Jurkat, Clone E6-1 (cell line): ENCODE measurements around the gene RNPEP.
"Not testable (repeated sequence)": the region's sequence is repeated elsewhere in the genome, so short reads cannot be mapped to it uniquely, and the experiment has no call there.

Experiments used
- DNase-seq: peaks from one replicate; pipeline ENCODE4 v3.0.0-alpha.2; 2011; ENCODE audit warnings: low read depth, low spot score
- H3K4me3 ChIP-seq: 2 replicates; pipeline ENCODE4 v1.5.1; 2011; ENCODE audit warnings: mild to moderate bottlenecking, low read length, control low read depth, moderate library complexity

Gene RNPEP

GRCh38 chr1:202007805-202008489 is 25.5 kb downstream of the RNPEP start:
- DNase-seq, result no peak
- no peak overlapping the region for H3K4me3 ChIP-seq

DNA sequence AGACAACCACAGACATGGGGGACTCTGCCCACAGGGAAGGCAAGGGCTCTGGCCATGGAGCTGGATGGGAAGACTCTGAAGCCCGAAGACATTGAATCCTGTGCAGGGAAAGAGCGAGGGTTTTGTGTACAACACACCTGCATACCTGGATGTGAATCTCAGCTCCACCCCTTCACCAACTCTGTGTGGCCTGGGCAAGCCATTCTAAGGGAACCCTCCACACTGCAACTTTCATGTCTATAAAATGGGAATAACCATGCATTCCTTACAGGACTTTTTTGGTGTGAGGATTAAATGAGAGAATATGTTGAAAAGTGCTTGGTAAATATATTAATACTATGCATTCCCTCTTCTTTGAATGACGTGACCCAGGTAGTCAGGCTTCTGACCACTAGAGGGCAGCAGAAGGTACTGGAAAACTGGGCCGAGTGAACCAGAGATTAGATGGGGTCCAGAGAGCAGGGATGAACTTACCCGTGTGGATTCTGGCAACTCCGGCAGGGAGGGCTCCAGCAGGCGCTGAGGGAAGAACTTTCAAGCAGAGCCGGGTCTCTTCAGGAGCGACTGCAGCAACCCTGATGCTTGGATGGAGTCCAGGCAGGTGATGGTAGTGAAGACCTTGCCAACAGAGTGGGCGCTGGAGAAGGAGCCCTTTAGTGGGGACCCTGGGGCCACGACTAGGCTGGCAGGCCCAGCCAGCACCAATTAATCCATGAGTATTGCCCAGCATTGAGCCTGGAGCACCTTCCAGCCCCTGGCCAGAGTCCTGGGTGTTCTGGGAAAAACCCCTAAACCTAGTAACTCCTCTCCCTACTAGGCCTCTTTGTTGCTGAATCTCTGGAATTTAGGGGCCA is 27.1 kb downstream of the RNPEP start:
- peak; percentile 25 for DNase-seq
- H3K4me3 ChIP-seq, result no peak overlapping the region

DNA sequence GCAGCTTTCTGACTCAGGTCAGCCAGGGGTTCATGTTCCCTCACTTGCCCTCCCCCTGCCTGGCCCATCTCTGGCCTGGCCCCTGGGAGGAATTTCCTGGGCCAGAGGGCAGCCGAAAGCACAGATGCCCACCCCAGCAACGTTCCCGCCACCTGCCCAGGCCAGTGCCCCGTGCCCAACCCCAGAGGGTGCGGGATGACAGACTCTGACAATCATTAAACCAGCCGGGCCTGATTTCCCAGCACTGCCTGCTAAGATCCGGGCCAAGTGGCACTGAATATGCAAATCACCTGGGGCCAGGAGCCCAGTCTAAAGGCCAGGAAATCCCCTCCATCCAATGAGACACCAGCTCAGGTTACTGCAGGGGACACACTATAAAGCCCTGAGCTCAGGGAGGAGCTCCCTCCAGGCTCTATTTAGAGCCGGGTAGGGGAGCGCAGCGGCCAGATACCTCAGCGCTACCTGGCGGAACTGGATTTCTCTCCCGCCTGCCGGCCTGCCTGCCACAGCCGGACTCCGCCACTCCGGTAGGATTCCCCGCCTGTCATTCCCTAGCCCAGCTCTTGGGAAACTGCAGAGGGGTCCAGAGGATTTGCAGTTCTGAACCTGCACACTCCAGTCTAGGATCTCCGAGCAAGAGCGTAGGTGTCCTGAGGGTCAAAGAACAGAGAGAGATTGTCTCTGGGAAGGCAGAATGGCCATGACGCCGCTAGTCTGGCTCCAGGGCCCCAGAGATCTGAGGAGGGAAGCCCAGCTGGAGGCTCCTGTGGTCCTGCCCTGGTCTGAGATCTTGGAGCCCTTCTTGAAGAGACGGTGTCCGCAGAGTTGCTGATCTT is 27.9 kb downstream of the RNPEP start, which contains the start of gene ELF3:
TSS of gene ELF3 (plus strand) at position 408 of the 836 bp plus-strand sequence. CDS start 550 bp downstream, outside the sequence.
- no peak within 1 kb of the TSS for H3K4me3 ChIP-seq
- DNase-seq, result no peak

GRCh38 chr1:202011994-202012393 is 29.5 kb downstream of the RNPEP start:
- DNase-seq, result no peak
- no peak overlapping the region for H3K4me3 ChIP-seq

DNA sequence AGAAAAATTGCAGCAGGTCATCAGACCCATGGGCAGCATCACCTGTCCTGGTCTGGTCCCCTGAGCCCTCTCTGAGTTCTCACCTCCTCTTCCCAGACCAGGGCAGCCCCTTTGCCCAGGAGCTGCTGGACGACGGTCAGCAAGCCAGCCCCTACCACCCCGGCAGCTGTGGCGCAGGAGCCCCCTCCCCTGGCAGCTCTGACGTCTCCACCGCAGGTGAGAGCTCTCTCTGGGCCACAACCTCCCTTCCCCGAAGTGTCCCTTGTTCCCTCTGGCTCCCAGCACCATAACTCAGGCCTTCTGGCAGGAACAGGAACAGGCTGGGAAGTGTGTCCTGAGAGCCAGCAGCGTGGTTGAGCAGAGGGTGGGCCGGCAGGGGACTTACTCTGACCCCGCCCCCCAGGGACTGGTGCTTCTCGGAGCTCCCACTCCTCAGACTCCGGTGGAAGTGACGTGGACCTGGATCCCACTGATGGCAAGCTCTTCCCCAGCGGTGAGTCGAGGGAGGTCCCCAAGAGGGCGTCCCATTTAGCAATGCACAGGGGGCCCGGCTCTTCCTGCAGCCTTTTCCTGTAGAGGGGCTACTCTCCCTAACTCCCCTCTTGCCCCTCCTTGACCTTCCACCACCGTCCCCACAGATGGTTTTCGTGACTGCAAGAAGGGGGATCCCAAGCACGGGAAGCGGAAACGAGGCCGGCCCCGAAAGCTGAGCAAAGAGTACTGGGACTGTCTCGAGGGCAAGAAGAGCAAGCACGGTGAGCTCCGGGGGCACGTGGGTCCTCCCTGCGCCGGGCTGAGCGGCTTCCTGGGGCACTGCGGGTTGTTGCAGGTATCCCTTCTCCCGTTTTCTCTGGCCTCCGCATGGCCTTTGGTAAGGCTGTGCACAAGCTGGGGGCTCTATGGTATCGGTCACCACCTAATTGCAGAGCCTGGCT is 30.4 kb downstream of the RNPEP start:
- no peak overlapping the region for H3K4me3 ChIP-seq
- no peak for DNase-seq

DNA sequence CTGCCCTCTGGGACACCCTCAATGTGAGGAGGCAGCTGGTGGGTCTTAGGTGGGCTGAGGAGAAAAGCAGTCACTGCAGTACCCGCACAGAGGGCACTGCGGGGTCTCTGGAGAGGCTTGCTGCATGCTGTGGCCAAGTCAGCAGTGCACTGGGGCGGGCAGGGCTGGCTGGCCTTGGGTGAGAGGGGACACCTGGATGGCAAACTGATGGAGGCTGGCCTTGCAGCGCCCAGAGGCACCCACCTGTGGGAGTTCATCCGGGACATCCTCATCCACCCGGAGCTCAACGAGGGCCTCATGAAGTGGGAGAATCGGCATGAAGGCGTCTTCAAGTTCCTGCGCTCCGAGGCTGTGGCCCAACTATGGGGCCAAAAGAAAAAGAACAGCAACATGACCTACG is 31.2 kb downstream of the RNPEP start:
- H3K4me3 ChIP-seq, result no peak overlapping the region
- no peak for DNase-seq

GRCh38 chr1:202014060-202014459 is 31.6 kb downstream of the RNPEP start:
- H3K4me3 ChIP-seq, result no peak overlapping the region
- DNase-seq, result no peak

DNA sequence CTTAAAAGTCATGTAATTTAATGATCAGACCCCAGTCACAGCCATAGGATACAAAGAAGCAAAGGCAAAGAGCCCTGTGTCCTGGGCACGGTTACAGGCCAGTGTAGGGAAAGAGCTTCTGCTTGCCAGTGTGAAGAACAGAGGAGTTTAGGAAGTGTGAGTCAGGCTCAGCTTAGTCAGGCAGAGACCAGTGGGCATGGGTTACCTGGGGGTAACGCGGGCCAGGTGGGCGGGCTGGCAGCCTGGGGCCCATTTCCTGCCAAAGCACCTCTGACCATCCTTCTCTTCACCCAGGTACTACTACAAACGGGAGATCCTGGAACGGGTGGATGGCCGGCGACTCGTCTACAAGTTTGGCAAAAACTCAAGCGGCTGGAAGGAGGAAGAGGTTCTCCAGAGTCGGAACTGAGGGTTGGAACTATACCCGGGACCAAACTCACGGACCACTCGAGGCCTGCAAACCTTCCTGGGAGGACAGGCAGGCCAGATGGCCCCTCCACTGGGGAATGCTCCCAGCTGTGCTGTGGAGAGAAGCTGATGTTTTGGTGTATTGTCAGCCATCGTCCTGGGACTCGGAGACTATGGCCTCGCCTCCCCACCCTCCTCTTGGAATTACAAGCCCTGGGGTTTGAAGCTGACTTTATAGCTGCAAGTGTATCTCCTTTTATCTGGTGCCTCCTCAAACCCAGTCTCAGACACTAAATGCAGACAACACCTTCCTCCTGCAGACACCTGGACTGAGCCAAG is 32.6 kb downstream of the RNPEP start:
- no peak for DNase-seq
- H3K4me3 ChIP-seq, result no peak overlapping the region

GRCh38 chr1:202015662-202015937 is 33.2 kb downstream of the RNPEP start:
- H3K4me3 ChIP-seq, result no peak overlapping the region
- no peak for DNase-seq

- no peak for DNase-seq
These were observed 33.8 kb downstream of the RNPEP start for GRCh38 chr1:202016022-202016810.

DNA sequence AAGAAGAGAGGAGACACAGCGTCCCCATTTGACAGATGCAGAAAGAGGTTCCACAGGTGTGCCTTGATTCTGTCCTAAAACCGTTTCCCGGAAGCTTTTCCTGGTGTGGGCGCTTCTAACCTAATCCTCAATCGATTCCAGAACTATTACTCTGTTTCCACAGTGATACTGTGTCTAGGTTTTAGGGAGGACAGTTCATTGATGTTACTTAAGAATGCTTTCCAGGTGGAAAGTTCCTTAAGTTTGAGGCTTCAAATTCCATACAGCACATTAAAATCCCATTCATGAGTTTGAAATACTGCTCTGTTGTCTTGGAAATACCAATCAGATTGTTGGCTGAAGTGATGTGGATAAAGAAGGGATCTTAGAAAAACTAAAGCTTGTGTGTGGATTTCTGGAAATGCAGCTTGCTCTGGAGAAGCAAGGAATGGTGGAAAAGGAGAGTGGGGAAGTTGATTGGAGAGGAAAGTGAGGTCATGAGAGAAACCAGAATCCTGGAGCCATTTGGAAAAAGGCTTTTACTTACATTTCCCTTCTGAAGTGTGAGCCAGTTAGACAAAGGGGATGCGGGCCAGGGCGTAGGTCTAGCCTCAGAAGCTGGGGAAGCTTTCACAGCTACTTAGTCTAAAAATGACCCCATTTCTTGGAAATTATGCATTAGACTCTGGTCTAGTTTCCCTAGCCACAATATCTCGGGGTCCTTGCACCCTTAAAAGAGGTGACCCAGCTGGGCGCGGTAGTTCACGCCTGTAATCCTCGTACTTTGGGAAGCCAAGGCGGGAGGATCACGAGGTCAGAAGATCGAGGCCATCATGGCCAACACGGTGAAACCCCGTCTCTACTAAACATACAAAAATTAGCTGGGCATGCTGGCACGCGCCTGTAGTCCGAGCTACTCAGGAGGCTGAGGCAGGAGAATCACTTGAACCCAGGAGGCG is 34.6 kb downstream of the RNPEP start:
- H3K4me3 ChIP-seq, result no peak overlapping the region
- no peak for DNase-seq

More at GRCh38 chr1:202016022-202016810, 33.8 kb downstream of the RNPEP start:
- no peak overlapping the region for H3K4me3 ChIP-seq

DNA sequence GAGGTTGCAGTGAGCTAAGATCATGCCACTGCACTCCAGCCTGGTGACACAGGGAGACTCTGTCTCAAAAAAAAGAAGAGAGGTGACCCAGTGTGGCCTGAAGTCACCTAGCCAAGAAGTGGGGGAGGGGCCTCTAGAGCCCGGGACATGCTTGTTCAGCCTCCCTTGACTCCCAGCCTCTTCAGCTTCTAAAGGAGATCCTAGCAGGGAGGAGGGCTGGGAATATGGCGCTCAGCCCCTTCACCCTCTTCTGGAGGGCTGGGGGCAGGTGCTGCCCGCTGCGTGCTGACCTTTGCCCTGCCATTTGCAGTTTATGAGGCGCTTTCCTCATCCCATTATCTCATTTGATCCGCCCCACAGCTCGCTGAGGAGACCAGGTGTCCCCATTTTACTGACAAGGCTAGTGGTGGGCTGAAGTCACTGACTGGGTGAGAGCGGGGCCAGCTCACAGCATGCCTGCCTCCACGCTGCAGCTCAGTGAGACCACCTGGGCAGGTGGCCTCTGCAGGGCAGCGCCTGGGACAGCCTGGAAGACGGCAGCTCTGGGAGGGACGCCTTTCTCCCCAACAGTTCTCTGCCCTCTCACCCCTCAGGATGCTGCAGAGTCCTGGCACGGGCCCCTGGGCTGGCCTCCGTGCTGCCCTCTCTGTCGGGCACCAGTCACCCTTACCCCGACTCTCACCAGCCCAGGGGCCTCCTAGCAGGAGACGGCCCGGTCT is 35.5 kb downstream of the RNPEP start:
- no peak overlapping the region for H3K4me3 ChIP-seq
- DNase-seq, result no peak

GRCh38 chr1:202018468-202019234 is 36.2 kb downstream of the RNPEP start:
- H3K4me3 ChIP-seq, result no peak overlapping the region
- DNase-seq, result no peak

DNA sequence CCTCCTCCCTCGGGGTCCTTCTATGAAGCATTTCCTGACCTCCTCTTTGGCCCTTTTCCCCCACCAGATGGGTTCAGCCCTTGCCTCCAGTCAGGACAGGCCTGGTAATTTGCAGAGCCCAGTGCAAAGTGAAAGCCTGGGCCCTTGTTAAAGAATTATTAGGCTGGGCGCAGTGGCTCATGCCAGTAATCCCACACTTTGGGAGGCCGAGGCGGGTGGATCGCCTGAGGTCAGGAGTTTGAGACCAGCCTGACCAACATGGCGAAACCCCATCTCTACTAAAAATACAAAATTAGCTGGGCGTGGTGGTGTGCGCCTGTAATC is 36.7 kb downstream of the RNPEP start:
- not testable (repeated sequence) for H3K4me3 ChIP-seq, DNase-seq

DNA sequence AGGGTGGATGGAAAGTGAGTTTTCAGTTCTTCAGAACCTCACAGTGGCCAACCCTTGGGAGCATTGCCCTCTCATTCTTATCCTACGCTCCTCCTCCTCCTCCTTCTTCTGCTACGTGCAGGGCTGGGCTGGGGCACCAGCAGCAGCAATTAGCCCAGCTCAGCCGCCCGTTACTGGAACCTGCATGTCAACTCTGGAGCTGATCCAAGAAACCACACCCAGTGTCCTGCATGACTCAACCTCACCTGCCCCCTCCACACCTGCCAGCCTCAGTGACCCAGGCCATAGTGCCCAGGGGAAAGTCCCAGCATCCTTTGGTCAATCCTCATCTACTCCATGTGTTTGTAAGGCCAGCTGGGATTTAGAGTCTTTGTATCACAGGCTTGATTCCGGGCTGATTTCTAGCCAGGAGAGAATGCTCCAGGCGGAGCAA is 40.6 kb downstream of the RNPEP start:
- H3K4me3 ChIP-seq, result no peak overlapping the region
- DNase-seq, result no peak
